ENCODE measurements around the gene TP53I13. TPM values are rescaled to one million over a fixed set of nuclear protein-coding genes. Genes with fewer than 3 reads are reported as not detected.

Gene TP53I13
- total and polyA plus RNA-seq, 2 of the 13 experiments (the other 11 are each of a cell fraction or from before 2014, with no cell fraction given): 16.9 to 25.7 TPM

DNA sequence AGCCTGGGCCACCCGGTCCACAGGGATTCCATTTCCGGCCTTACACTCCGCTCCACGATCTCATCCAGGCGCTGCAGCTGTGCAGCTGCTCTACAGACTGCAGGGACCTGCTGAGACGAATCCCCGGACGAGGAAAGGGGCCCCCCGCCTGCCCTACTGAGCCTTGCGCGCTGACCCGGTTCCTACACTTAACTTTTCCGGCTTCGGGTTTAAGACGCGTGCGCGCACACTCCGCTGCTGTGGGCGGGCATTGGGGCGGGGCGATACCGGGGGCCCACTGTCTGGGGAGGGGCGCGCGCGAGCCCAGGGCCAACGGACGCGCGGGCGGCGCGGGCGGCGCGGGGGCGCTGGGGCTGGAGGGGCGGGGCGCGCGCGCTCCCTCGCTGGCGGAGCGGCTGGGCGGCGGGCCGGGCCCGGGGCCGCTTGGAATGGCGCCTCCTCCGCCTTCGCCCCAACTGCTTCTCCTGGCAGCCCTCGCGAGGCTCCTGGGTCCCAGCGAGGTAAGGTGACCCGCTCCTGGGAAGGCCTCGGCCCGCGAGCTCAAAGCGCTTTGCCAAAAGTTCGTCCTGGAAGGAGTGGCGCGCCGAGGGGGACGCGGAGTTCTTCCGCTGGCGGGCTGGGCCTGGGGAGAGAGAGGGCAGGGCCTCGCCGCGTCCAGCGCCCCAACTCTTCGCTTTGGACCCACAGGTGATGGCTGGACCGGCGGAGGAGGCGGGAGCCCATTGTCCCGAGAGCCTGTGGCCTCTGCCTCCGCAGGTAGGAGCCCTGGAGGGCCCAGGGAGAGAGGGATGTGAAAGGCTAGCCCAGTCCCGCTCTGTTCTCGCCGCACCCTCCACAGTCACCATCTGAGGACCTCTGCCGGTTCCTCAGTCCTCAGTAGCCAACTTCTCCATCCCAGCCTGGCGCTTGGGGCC is at the start of gene TP53I13 (continued):
- TF ChIP-seq MAZ (IDR thresholded peaks at IDR 0.05; ENCODE audit: borderline replicate concordance, low read depth, low read length) (no peak), MAZ (CRISPR knock-in tag; IDR thresholded peaks at IDR 0.05; ENCODE audit: low read depth) (peak; percentile 49; the same call in 1 of the 2 replicates), ATF7-NPFF (CRISPR knock-in tag; IDR thresholded peaks at IDR 0.05; ENCODE audit: low read depth) (0 out of 2 replicates have a peak, but pooled peaks have one; percentile 63), ETV6 (CRISPR knock-in tag; conservative IDR thresholded peaks at IDR 0.05) (no peak), SMARCC2 (IDR thresholded peaks at IDR 0.05) (no peak), FOXJ3 (CRISPR knock-in tag; IDR thresholded peaks at IDR 0.05; ENCODE audit: borderline replicate concordance) (no peak), IKZF1 (IDR thresholded peaks at IDR 0.05) (no peak), MXI1 (IDR thresholded peaks at IDR 0.05; ENCODE audit: borderline replicate concordance, low read depth, low read length) (no peak; the same call in 2 of the 3 replicates), SNAI1 (CRISPR knock-in tag; IDR thresholded peaks at IDR 0.05; ENCODE audit: borderline replicate concordance) (peak; percentile 54; the same call in 1 of the 2 replicates), FOSL1 (CRISPR knock-in tag; IDR thresholded peaks at IDR 0.05; ENCODE audit: borderline replicate concordance) (no peak), NFKBIZ (CRISPR knock-in tag; IDR thresholded peaks at IDR 0.05) (no peak), JARID2 (CRISPR knock-in tag; IDR thresholded peaks at IDR 0.05; ENCODE audit: insufficient replicate concordance) (no peak), ZNF879 (CRISPR knock-in tag; IDR thresholded peaks at IDR 0.05) (no peak), SP2 (CRISPR knock-in tag; IDR thresholded peaks at IDR 0.05) (no peak)
- TF ChIP-seq, protein P1, sequence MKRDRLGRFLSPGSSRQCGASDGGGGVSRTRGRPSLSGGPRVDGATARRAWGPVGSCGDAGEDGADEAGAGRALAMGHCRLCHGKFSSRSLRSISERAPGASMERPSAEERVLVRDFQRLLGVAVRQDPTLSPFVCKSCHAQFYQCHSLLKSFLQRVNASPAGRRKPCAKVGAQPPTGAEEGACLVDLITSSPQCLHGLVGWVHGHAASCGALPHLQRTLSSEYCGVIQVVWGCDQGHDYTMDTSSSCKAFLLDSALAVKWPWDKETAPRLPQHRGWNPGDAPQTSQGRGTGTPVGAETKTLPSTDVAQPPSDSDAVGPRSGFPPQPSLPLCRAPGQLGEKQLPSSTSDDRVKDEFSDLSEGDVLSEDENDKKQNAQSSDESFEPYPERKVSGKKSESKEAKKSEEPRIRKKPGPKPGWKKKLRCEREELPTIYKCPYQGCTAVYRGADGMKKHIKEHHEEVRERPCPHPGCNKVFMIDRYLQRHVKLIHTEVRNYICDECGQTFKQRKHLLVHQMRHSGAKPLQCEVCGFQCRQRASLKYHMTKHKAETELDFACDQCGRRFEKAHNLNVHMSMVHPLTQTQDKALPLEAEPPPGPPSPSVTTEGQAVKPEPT (CRISPR knock-in tag; IDR thresholded peaks at IDR 0.05; ENCODE audit: low read depth): no peak
- TF ChIP-seq, protein P2, sequence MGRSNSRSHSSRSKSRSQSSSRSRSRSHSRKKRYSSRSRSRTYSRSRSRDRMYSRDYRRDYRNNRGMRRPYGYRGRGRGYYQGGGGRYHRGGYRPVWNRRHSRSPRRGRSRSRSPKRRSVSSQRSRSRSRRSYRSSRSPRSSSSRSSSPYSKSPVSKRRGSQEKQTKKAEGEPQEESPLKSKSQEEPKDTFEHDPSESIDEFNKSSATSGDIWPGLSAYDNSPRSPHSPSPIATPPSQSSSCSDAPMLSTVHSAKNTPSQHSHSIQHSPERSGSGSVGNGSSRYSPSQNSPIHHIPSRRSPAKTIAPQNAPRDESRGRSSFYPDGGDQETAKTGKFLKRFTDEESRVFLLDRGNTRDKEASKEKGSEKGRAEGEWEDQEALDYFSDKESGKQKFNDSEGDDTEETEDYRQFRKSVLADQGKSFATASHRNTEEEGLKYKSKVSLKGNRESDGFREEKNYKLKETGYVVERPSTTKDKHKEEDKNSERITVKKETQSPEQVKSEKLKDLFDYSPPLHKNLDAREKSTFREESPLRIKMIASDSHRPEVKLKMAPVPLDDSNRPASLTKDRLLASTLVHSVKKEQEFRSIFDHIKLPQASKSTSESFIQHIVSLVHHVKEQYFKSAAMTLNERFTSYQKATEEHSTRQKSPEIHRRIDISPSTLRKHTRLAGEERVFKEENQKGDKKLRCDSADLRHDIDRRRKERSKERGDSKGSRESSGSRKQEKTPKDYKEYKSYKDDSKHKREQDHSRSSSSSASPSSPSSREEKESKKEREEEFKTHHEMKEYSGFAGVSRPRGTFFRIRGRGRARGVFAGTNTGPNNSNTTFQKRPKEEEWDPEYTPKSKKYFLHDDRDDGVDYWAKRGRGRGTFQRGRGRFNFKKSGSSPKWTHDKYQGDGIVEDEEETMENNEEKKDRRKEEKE (IDR thresholded peaks at IDR 0.05): no peak
- TF ChIP-seq, protein P3, sequence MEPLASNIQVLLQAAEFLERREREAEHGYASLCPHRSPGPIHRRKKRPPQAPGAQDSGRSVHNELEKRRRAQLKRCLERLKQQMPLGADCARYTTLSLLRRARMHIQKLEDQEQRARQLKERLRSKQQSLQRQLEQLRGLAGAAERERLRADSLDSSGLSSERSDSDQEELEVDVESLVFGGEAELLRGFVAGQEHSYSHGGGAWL (CRISPR knock-in tag; IDR thresholded peaks at IDR 0.05): peak; percentile 55; the same call in 1 of the 2 replicates
- TF ChIP-seq, protein P4, sequence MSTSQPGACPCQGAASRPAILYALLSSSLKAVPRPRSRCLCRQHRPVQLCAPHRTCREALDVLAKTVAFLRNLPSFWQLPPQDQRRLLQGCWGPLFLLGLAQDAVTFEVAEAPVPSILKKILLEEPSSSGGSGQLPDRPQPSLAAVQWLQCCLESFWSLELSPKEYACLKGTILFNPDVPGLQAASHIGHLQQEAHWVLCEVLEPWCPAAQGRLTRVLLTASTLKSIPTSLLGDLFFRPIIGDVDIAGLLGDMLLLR (CRISPR knock-in tag; IDR thresholded peaks at IDR 0.05): no peak
- TF ChIP-seq, protein P5, sequence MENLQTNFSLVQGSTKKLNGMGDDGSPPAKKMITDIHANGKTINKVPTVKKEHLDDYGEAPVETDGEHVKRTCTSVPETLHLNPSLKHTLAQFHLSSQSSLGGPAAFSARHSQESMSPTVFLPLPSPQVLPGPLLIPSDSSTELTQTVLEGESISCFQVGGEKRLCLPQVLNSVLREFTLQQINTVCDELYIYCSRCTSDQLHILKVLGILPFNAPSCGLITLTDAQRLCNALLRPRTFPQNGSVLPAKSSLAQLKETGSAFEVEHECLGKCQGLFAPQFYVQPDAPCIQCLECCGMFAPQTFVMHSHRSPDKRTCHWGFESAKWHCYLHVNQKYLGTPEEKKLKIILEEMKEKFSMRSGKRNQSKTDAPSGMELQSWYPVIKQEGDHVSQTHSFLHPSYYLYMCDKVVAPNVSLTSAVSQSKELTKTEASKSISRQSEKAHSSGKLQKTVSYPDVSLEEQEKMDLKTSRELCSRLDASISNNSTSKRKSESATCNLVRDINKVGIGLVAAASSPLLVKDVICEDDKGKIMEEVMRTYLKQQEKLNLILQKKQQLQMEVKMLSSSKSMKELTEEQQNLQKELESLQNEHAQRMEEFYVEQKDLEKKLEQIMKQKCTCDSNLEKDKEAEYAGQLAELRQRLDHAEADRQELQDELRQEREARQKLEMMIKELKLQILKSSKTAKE (CRISPR knock-in tag; IDR thresholded peaks at IDR 0.05; ENCODE audit: borderline replicate concordance): no peak

Measured in HepG2 (cell line).